IPS-NIHi7 (cell line): ENCODE results near the gene PRPF19.

ENCODE experiments used
- DNase-seq: peaks from one replicate; pipeline ENCODE4 v3.0.0; 2012; ENCODE audit warnings: mixed read lengths; ENCODE audit errors: extremely low spot score

Gene PRPF19

DNA sequence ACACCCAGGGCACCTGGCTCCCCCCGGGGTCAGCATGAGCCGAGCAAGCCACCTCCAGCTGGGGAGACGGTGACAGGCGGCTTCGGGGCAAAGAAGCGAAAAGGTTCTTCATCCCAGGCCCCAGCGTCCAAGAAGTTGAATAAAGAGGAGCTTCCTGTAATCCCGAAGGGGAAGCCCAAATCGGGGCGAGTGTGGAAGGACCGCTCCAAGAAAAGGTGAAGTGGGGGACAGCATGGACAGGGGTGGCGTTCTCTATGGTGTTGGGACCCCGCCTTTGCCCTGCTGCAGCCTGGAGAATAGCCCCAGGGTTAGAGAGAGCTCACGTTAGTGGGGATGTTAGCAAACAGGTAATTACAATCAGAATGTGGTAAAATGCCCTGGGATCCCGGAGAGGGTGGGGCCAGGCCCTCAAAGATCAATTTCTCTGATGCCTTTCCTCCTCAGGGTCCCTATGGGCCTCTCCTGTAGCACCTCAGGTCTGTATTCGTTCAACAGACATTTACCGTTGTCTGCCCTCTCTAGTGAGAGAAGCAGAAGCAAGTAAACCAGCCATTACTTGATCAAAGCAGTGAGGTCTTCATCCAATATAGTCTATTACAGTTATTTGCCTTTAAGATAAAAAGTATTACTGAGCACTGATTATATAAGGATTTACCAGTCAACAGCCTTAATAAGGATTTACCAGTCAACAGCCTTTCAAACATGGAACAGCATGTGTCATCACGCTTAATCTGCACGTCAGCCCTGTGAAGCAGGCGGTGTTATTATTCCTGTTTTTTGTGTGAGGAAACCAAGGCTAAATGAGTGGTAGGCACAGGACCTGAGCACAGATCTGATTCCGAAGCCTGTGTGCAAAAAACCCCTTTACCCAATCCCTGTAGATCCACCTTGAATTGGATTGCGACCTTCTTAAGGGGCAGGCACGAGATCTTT is 63.5 kb downstream of the PRPF19 start:
- no peak for DNase-seq

DNA sequence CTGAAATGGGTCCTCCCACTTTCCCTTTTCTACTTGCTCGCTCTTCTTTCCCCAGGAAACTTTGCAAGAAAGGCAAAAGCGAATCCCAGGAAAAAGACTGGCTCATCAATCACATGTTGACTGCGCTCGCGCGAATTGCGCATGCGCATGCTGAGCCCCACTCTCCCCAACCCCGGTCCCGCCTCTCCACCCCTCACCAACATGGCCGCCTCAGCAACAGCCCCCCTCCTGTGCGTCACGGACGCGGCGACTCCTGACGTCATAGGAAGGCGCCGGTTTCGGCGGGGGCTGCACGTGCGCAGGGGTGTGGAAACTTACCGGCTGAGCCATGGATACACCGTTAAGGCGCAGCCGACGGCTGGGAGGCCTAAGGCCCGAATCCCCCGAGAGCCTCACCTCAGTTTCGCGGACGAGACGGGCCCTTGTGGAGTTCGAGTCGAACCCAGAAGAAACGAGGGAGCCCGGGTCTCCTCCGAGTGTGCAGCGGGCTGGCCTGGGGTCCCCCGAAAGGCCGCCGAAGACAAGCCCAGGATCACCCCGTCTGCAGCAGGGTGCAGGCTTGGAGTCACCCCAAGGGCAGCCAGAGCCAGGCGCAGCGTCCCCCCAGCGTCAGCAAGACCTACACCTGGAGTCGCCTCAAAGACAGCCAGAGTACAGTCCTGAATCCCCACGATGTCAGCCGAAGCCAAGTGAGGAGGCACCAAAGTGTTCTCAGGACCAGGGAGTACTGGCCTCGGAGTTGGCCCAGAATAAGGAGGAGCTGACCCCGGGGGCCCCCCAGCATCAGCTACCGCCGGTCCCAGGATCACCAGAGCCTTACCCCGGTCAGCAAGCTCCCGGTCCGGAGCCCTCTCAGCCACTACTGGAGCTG is 64.4 kb downstream of the PRPF19 start, which contains the start of gene CCDC86:
TSS of gene CCDC86 (plus strand) at position 317 of the 871 bp plus-strand sequence. CDS start at position 329, 12 bp downstream.
- DNase-seq, result peak; percentile 100
